22Rv1 (cell line): ENCODE measurements around the gene SETDB2.

ENCODE experiments used
- CTCF ChIP-seq: fragments of 450-650 bp; IDR thresholded peaks from 2 replicates; pipeline ENCODE4 v1.5.1; 2017; ENCODE audit warnings: mild to moderate bottlenecking
- ZFX ChIP-seq: fragments of 450-650 bp; IDR thresholded peaks from 2 replicates; pipeline ENCODE4 v1.6.1; 2017; ENCODE audit warnings: antibody characterized with exemption, borderline replicate concordance

GRCh38 chr13:49494645-49495044 lies 50.6 kb downstream of the SETDB2 start:
- TF ChIP-seq CTCF (no peak), ZFX (no peak)
